Muscle of back (tissue), 13 donors: ENCODE data around the gene HSPD1. TPM values are rescaled to one million over a fixed set of nuclear protein-coding genes. Genes with fewer than 3 reads are reported as not detected.

Source experiments
- DNase-seq, 3 donors: peaks; one replicate each; pipeline versions ENCODE4 v3.0.0 to v3.0.0-alpha.2; 2013
- long read RNA-seq, 9 donors: transcript quantifications; one replicate each; lab custom pipeline, GENCODE V29; 2026
- polyA plus RNA-seq, 10 donors: library from polyadenylated mRNA; unstranded; fragments of 120-200 nt; gene quantifications; one replicate each; pipeline ENCODE4 v1.2.1, GENCODE V29; 2013; ENCODE audit not compliant: insufficient read length in 10 of 10

Gene HSPD1
- 100 to 1,000 TPM; 213 to 315 (median 283) TPM for polyA plus RNA-seq
- long read RNA-seq, donor 1, transcript HSPD1-202 (12 exons, 2,455 nt) = major isoform, 25 of 545 reads
- long read RNA-seq, donor 1, transcript HSPD1-210 (3 exons, 714 nt) = minor isoform, 12 of 545 reads
- long read RNA-seq, donor 1, partial matches to known transcripts = 285 of 545 reads
- long read RNA-seq, donor 1, other reads (novel, unspliced or antisense) = 218 of 545 reads
- long read RNA-seq, donor 2, transcript HSPD1-202 (12 exons, 2,455 nt) = major isoform, 35 of 672 reads
- long read RNA-seq, donor 2, transcript HSPD1-210 (3 exons, 714 nt) = minor isoform, 7 of 672 reads
- long read RNA-seq, donor 2, partial matches to known transcripts = 588 of 672 reads
- long read RNA-seq, donor 2, other reads (novel, unspliced or antisense) = 41 of 672 reads
- long read RNA-seq, donor 3 = 0 reads
- long read RNA-seq, donor 4, transcript HSPD1-202 (12 exons, 2,455 nt) = major isoform, 23 of 475 reads
- long read RNA-seq, donor 4, partial matches to known transcripts = 441 of 475 reads
- long read RNA-seq, donor 4, other reads (novel, unspliced or antisense) = 5 of 475 reads
- long read RNA-seq, donor 5, transcript HSPD1-202 (12 exons, 2,455 nt) = major isoform, 23 of 924 reads
- long read RNA-seq, donor 5, transcript HSPD1-210 (3 exons, 714 nt) = minor isoform, 16 of 924 reads
- long read RNA-seq, donor 5, partial matches to known transcripts = 545 of 924 reads
- long read RNA-seq, donor 5, other reads (novel, unspliced or antisense) = 337 of 924 reads
- long read RNA-seq, donor 6, transcript HSPD1-210 (3 exons, 714 nt) = minor isoform, 5 of 901 reads
- long read RNA-seq, donor 6, transcript HSPD1-211 (4 exons, 853 nt) = minor isoform, 5 of 901 reads
- long read RNA-seq, donor 6, transcript HSPD1-202 (12 exons, 2,455 nt) = major isoform, 27 of 901 reads
- long read RNA-seq, donor 6, partial matches to known transcripts = 768 of 901 reads
- long read RNA-seq, donor 6, other reads (novel, unspliced or antisense) = 92 of 901 reads
- long read RNA-seq, donor 7, transcript HSPD1-202 (12 exons, 2,455 nt) = major isoform, 31 of 193 reads
- long read RNA-seq, donor 7, transcript HSPD1-210 (3 exons, 714 nt) = minor isoform, 7 of 193 reads
- long read RNA-seq, donor 7, partial matches to known transcripts = 154 of 193 reads
- long read RNA-seq, donor 7, other reads (novel, unspliced or antisense) = 0 of 193 reads
- long read RNA-seq, donor 8, transcript HSPD1-210 (3 exons, 714 nt) = minor isoform, 8 of 619 reads
- long read RNA-seq, donor 8, transcript HSPD1-202 (12 exons, 2,455 nt) = major isoform, 19 of 619 reads
- long read RNA-seq, donor 8, partial matches to known transcripts = 565 of 619 reads
- long read RNA-seq, donor 8, other reads (novel, unspliced or antisense) = 24 of 619 reads
- long read RNA-seq, donor 9, partial matches to known transcripts = 0 of 4 reads
- long read RNA-seq, donor 9, other reads (novel, unspliced or antisense) = 0 of 4 reads

DNA sequence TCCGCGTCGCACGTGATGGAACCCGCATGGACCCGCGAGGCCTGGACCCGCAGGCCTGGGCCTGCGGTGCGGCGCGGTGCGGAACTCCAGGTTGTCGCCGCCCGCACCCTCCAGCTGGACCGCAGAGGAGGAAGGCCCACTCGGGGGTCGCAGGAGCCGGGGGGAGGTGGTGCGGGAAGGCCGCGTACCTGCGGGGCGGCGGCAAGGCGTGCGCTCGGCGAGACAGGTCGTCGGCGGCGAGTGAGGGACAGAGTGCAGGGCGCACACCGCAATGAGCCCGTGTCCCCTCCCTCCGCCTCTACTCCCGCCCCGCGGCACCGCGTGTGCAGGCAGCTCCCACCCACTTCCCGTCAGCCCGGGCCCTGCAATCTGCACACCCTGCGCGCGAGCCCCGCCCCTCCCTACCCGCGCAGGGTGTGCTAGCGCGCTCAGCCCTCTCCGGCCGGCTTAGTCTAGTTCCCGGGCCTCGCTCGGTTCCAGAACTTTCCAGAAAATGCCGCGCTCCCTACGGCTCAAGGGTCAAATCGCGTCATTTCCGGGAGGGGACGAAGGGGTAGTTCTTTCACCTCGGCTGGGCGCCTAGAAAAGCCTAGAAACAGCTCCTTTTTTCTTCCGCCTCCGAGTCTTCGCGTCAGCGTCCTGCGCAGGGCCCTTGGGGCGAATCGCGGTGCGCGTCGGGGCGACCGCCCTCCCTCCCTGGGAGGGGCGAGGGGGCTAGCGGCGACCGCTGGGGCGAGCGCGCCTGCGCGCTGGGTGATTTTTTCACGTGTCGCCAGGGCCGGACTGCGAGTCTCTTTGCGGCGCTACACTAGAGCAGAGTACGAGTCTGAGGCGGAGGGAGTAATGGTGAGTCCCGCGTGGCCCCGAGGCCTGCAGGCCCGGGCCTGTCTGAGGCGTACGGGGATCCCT, at the start of gene HSPD1, which contains the start of gene HSPE1:
TSS of gene HSPD1 (minus strand) at position 247 of the 909 bp plus-strand sequence. CDS start 992 bp downstream, outside the sequence.
TSS of gene HSPE1 (plus strand) at position 786 of the 909 bp plus-strand sequence. CDS start at position 844, 58 bp downstream.
- DNase-seq = peak; percentile 100

GRCh38 chr2:197548582-197548981, 48.9 kb upstream of the HSPD1 start:
- DNase-seq = no peak

GRCh38 chr2:197547163-197547900, 47.7 kb upstream of the HSPD1 start:
- no peak for DNase-seq

- no peak for DNase-seq
Observed at GRCh38 chr2:197543206-197543605, 43.6 kb upstream of the HSPD1 start.

GRCh38 chr2:197539734-197540133, 40.1 kb upstream of the HSPD1 start:
- DNase-seq = no peak

GRCh38 chr2:197538412-197538811, 38.8 kb upstream of the HSPD1 start:
- DNase-seq = no peak

DNA sequence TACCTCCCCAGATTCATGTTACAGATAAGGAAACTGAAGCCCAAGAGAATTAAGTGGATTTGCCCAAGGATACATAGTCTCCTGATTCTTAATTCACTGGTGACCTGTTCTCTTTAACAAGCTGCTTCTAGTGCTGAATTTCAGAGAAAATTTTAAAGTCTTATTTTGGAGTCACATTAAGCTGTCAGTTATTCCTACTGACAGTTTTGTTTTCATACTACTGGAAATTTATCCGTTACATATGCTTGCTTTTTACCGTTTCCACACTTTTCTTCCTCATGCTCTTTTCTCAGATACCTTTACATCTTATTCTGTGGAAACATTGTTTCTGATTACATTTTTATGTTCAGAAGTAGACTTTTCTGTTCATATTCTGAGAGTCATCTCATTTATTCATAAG, 17.5 kb upstream of the HSPD1 start:
- DNase-seq = peak in 1 of 3 donors; percentile 9

DNA sequence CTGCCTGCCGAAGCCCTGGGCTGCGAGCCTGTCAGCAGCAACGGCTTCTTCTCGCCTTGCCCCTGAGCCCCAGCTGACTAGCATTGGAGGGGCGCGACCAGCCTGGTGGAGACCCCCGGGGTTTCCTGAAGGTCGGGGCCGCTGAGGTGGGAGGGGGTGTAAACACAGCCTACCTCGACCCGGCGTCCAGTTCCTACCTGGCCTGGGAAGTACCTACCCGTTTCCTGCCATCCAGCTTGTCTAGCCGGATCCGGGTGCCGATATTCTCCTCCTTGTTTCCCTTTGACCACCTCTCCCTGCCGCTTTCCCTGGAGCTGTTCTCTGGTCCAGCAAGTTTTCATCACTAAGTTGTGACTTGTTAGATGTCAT, 16.7 kb upstream of the HSPD1 start:
- DNase-seq = peak in 2 of 3 donors; percentile 7 to 26

- DNase-seq = peak; percentile 96 to 99 (median 96)
Observed at GRCh38 chr2:197515739-197516392, 16.2 kb upstream of the HSPD1 start, which contains the start of gene MOB4. MOB4 (plus strand) TSS chr2:197516066; CDS start chr2:197516087, 21 bp downstream.

DNA sequence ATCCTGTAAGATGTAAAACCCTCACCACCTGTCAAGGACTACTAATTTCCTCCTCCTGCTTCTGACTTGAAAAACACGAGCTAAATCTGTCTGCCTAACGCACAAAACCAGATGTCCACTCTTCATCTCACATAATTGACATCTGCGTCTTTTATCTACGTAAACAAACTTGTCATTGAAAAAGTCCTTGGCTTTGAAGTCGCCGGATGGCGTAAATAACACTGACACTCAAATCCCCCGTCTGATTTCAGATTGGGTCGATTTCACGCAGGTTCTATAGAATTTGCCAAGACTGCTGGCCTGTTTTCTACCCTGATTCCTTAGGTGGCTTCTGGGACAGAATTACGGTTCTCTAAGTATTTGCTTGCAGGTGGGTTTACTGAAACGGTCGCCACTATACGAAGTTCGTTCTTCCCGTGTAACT, 15.7 kb upstream of the HSPD1 start:
- DNase-seq = peak in 1 of 3 donors; percentile 35

GRCh38 chr2:197514754-197515153, 15.1 kb upstream of the HSPD1 start:
- DNase-seq = no peak

GRCh38 chr2:197513915-197514314, 14.3 kb upstream of the HSPD1 start:
- no peak for DNase-seq

GRCh38 chr2:197506658-197507057, 7.0 kb upstream of the HSPD1 start:
- no peak for DNase-seq

GRCh38 chr2:197504512-197504911, 4.9 kb upstream of the HSPD1 start:
- DNase-seq = no peak

DNA sequence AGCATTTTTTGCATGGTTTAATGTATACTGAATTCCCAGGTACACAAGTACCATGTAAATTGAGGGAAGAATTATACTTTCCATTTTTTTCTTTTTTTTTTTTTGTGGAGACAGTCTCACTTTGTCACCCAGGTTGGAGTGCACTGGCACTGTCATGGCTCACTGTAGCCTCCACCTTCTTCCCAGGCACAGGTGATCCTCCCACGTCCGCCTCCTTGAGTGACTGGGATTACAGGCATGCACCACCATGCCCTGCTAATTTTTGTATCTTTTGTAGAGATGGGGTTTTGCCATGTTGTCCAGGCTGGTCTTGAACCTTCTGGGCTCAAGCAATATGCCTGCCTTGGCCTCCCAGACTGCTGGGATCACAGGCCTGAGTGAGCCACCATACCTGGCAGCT, 4.4 kb upstream of the HSPD1 start:
- DNase-seq = no peak

- DNase-seq = no peak
Observed at GRCh38 chr2:197502685-197503084, 3.0 kb upstream of the HSPD1 start.

- no peak for DNase-seq
Observed at GRCh38 chr2:197502201-197502600, 2.6 kb upstream of the HSPD1 start.

- DNase-seq = peak; percentile 18 to 67 (median 32)
Observed at GRCh38 chr2:197500503-197501131, 977 bp upstream of the HSPD1 start.
